HepG2 (cell line): ENCODE measurements around the gene VTI1B.

Experiments used
- ATF3 ChIP-seq: sonication (generic); formaldehyde crosslinking; IDR thresholded peaks from 2 replicates; pipeline ENCODE4 v1.4.0; 2020; ENCODE audit warnings: missing genetic modification reagents
- GMEB1 ChIP-seq: sonication (generic); formaldehyde crosslinking; IDR thresholded peaks from 2 replicates; pipeline ENCODE4 v1.5.1; 2020; ENCODE audit warnings: missing genetic modification reagents, mild to moderate bottlenecking, borderline replicate concordance
- SP1 ChIP-seq, 2 experiments: fragments of 450-650 bp in 1 of 2; sonication (generic) in 1 of 2; formaldehyde crosslinking in 1 of 2; IDR thresholded peaks; 2 replicates each; pipeline versions ENCODE4 v1.4.0 to v1.6.1; 2016 to 2020; ENCODE audit warnings: missing genetic modification reagents in 1 of 2
- UBTF ChIP-seq: sonication (generic); formaldehyde crosslinking; IDR thresholded peaks from 2 replicates; pipeline ENCODE4 v1.4.0; 2020; ENCODE audit warnings: mild to moderate bottlenecking, missing genetic modification reagents
- ZKSCAN1 ChIP-seq: fragments of 150-350 bp; IDR thresholded peaks from 2 replicates; pipeline ENCODE4 v1.6.1; 2014; ENCODE audit warnings: low read length

- TF ChIP-seq ATF3 (no peak), UBTF (CRISPR knock-in tag) (no peak), SP1 (IDR thresholded peaks at IDR 0.05) (no peak), SP1 (CRISPR knock-in tag; IDR thresholded peaks at IDR 0.05) (no peak), GMEB1 (no peak), ZKSCAN1 (no peak)
These were observed 30.8 kb upstream of the VTI1B start for GRCh38 chr14:67705211-67705610.
